CD4-positive, alpha-beta T cell (primary cell): ENCODE data around the gene EML2. TPM values are rescaled to one million over a fixed set of nuclear protein-coding genes. Genes with fewer than 3 reads are reported as not detected.

Experiments
- ATAC-seq: fragments of 200-7000 bp; cut with Tn5 transposase; one replicate; pipeline ENCODE4 v1.10.0; 2022; ENCODE audit warnings: mild to moderate bottlenecking; ENCODE audit not compliant: poor library complexity
- CTCF ChIA-PET: fragments of 350-600 bp; sonication (Branson Sonifier 250); formaldehyde crosslinking; loops from one replicate; lab custom pipeline; 2021; ENCODE audit warnings: antibody characterized with exemption, inconsistent platforms; lab: Charles Lee
- POLR2A ChIA-PET: fragments of 350-600 bp; sonication (Branson Sonifier 250); formaldehyde crosslinking; loops from one replicate; lab custom pipeline; 2021; ENCODE audit warnings: antibody characterized with exemption, inconsistent platforms; lab: Charles Lee
- DNase-seq, 14 experiments: peaks; one replicate each; pipeline ENCODE4 v3.0.0-alpha.2; 2013 to 2020; ENCODE audit warnings: mixed read lengths in 2 of 14
- H3K27ac ChIP-seq, 2 donors: one replicate each; pipeline versions ENCODE4 v1.5.1 to v1.7.0; 2013; ENCODE audit warnings: low read length in 2 of 2, low read depth in 1 of 2, mild to moderate bottlenecking in 1 of 2
- H3K27me3 ChIP-seq, 2 experiments: 1 replicate in 1 of 2; 2 replicates in 1 of 2; pipeline versions ENCODE4 v1.6.1 to v1.7.0; 2013; ENCODE audit warnings: low read length in 2 of 2, control low read depth in 1 of 2, mild to moderate bottlenecking in 1 of 2, moderate library complexity in 1 of 2; ENCODE audit not compliant: insufficient read depth in 2 of 2, control insufficient read depth in 1 of 2
- H3K36me3 ChIP-seq: one replicate; pipeline ENCODE4 v1.6.1; 2013; ENCODE audit warnings: low read length, control low read depth; ENCODE audit not compliant: insufficient read depth
- H3K4me1 ChIP-seq: one replicate; pipeline ENCODE4 v1.6.1; 2013; ENCODE audit warnings: low read length, control low read depth; ENCODE audit not compliant: insufficient read depth
- H3K4me3 ChIP-seq: one replicate; pipeline ENCODE4 v1.5.1; 2013; ENCODE audit warnings: mild to moderate bottlenecking, low read length, moderate library complexity
- H3K9me3 ChIP-seq, 2 experiments: 1 replicate in 1 of 2; 2 replicates in 1 of 2; pipeline versions ENCODE4 v1.6.1 to v1.7.0; 2013; ENCODE audit warnings: low read length in 2 of 2, mild to moderate bottlenecking in 2 of 2, control low read depth in 1 of 2, moderate library complexity in 1 of 2; ENCODE audit not compliant: control insufficient read depth in 1 of 2, insufficient read depth in 1 of 2
- H3K27ac Mint-ChIP-seq: one replicate; pipeline ENCODE4 v1.8.0; 2020; ENCODE audit warnings: mixed read lengths
- H3K27me3 Mint-ChIP-seq: one replicate; pipeline ENCODE4 v1.8.0; 2021; ENCODE audit warnings: mixed read lengths
- H3K36me3 Mint-ChIP-seq: one replicate; pipeline ENCODE4 v1.8.0; 2021; ENCODE audit warnings: low read depth, mixed read lengths
- H3K4me1 Mint-ChIP-seq: one replicate; pipeline ENCODE4 v1.8.0; 2021; ENCODE audit warnings: low read depth, mixed read lengths
- H3K4me3 Mint-ChIP-seq: one replicate; pipeline ENCODE4 v1.8.0; 2020; ENCODE audit warnings: mild to moderate bottlenecking, mixed read lengths
- H3K9me3 Mint-ChIP-seq: one replicate; pipeline ENCODE4 v1.8.0; 2020; ENCODE audit warnings: mixed read lengths
- CTCF ChIP-seq: fragments of 200-600 bp; IDR thresholded peaks from one replicate; pipeline ENCODE4 v1.8.0; 2022; ENCODE audit warnings: antibody characterized with exemption, mild to moderate bottlenecking
- intact Hi-C, 2 experiments: fragments of 100-400 bp; cut with DNase I in 1 of 2; cut with micrococcal nuclease in 1 of 2; formaldehyde crosslinking; loops; one replicate each; pipeline versions ENCODE4 v1.15.1 to v1.9.0; 2023 to 2025; cut with DNase I, micrococcal nuclease
- total RNA-seq, 174 experiments: library from RNA in 2 of 174; stranded (reverse) in 2 of 174; gene quantifications; one replicate each; pipeline ENCODE4 v1.2.3 and lab custom pipeline; 2021 to 2026

EML2 gene
- total RNA-seq, 2 experiments from 2014 or later = 29.2 to 30.4 TPM

DNA sequence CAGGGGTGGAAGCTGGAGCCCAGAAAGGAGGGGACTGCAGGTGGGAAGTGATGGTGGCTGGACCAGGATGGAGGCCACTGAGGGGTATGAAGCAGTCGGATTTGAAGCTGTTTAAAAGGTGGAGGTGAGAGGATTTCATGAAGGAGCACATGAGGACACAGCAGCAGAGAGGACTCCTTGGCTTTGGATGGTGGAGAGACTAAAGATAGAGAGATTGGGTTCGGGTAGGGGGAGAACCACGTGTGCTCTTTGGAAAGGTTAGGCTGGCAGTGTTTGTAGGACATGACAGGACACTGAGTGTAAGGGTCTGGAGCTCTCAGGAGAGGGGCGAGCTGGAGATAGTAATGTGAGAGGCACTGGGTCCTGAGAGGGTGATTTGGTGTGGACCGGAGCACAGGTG, 43.7 kb upstream of the EML2 start:
- Mint-ChIP-seq H3K4me1 (peaks cover 9% of the 10 kb centered on the region), H3K4me3 (no peak overlapping the region), H3K27me3 (no peaks in the 10 kb centered on the region), H3K9me3 (no peaks in the 10 kb centered on the region), H3K36me3 (peaks cover 40% of the 10 kb centered on the region), H3K27ac (no peak overlapping the region)
- DNase-seq = no peak
- intact Hi-C loops = loop anchor here in 1 of 2 experiments (5.0 kb wide), 1 partner anchor 161 kb away; no protein-coding TSS in a partner anchor
- POLR2A ChIA-PET = interaction anchor here (2.2 kb wide), 1 partner anchor 9 kb away, joined by 17 read pairs; the partner anchor contains the start of genes QPCTL and SNRPD2
- ATAC-seq = no peak
- no peak for TF ChIP-seq CTCF
- no peaks in the 10 kb centered on the region for H3K27me3 ChIP-seq
- no peaks in the 10 kb centered on the region for H3K9me3 ChIP-seq
- H3K4me1 ChIP-seq = peaks cover 16% of the 10 kb centered on the region
- CTCF ChIA-PET = interaction anchor here (1.2 to 6.0 kb wide), 2 partner anchors 10 to 40 kb away, joined by 5 to 35 read pairs; partner anchors contain the start of gene QPCTL
- no peak overlapping the region for H3K27ac ChIP-seq
- peaks cover 42% of the 10 kb centered on the region for H3K36me3 ChIP-seq
- H3K4me3 ChIP-seq = no peak overlapping the region

DNA sequence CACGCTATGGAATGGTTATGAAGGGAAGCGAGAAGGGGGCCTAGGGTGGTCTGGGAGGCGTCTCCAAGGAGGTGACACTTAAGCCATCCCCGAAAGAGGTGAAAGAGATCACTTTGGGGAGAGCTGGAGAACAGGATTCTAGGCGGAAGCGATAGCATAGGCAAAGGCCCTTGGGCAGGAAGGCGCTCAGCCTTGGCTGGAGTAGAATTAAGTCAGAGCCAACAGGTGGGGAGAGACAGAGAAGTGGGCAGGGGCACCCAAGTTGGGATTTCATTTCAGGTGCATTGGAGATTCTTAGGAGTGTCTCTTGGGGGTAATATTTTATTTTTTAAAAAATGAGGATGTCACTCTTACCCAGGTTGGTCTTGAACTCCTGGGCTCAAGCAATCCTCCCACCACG, 42.9 kb upstream of the EML2 start:
- DNase-seq (no peak), ATAC-seq (no peak)
- Histone ChIP-seq H3K36me3 (peaks cover 34% of the 10 kb centered on the region), H3K9me3 (no peaks in the 10 kb centered on the region), H3K27me3 (no peaks in the 10 kb centered on the region), H3K4me3 (no peak overlapping the region), H3K4me1 (peaks cover 24% of the 10 kb centered on the region), H3K27ac (no peak overlapping the region)
- no peak for TF ChIP-seq CTCF
- Mint-ChIP-seq H3K4me1 (peaks cover 16% of the 10 kb centered on the region), H3K9me3 (no peaks in the 10 kb centered on the region), H3K36me3 (peaks cover 33% of the 10 kb centered on the region), H3K27ac (no peak overlapping the region), H3K27me3 (no peaks in the 10 kb centered on the region), H3K4me3 (no peak overlapping the region)
- intact Hi-C loops = loop anchor here in 1 of 2 experiments (5.0 kb wide), 1 partner anchor 160 kb away; no protein-coding TSS in a partner anchor
- ChIA-PET POLR2A (interaction anchor here (0.5 to 2.2 kb wide), 4 partner anchors 9 to 220 kb away, joined by 3 to 17 read pairs (median 4); partner anchors contain the start of genes FBXO46, MYPOP, QPCTL and SNRPD2), CTCF (interaction anchor here (0.6 to 6.0 kb wide), 6 partner anchors 8 to 39 kb away, joined by 3 to 35 read pairs (median 4); partner anchors contain the start of genes QPCTL and SNRPD2)

DNA sequence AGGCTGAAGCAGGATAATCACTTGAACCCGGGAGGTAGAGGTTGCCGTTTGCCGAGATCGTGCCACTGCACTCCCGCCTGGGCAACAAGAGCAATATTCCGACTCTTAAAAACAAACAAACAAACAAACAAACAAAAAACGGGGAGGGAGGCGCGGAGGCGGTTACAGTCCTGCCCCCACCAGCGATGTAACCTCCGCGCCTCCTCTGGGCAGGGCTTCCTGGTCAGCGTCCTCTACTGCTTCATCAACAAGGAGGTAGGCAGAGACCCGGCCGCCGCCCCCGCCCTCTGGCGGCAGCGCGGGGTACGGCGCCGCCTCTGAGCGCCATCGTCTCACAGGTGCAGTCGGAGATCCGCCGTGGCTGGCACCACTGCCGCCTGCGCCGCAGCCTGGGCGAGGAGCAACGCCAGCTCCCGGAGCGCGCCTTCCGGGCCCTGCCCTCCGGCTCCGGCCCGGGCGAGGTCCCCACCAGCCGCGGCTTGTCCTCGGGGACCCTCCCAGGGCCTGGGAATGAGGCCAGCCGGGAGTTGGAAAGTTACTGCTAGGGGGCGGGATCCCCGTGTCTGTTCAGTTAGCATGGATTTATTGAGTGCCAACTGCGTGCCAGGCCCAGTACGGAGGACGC, 42.3 kb upstream of the EML2 start:
- H3K36me3 Mint-ChIP-seq = peaks cover 27% of the 10 kb centered on the region
- Histone ChIP-seq H3K27ac (no peak overlapping the region), H3K36me3 (peaks cover 29% of the 10 kb centered on the region), H3K4me1 (peaks cover 29% of the 10 kb centered on the region), H3K9me3 (no peaks in the 10 kb centered on the region), H3K27me3 (no peaks in the 10 kb centered on the region), H3K4me3 (peak overlapping the region; percentile 47)
- H3K4me3 Mint-ChIP-seq = peak overlapping the region; percentile 82
- peaks cover 21% of the 10 kb centered on the region for H3K4me1 Mint-ChIP-seq
- H3K9me3 Mint-ChIP-seq = no peaks in the 10 kb centered on the region
- H3K27me3 Mint-ChIP-seq = no peaks in the 10 kb centered on the region
- POLR2A ChIA-PET = interaction anchor here (0.9 to 2.2 kb wide), 4 partner anchors 9 to 221 kb away, joined by 3 to 17 read pairs (median 4); partner anchors contain the start of genes MYPOP, QPCTL and SNRPD2
- peak; percentile 97 for TF ChIP-seq CTCF
- intact Hi-C loops = loop anchor here in 1 of 2 experiments (5.0 kb wide), 1 partner anchor 159 kb away; no protein-coding TSS in a partner anchor
- no peak overlapping the region for H3K27ac Mint-ChIP-seq
- ATAC-seq = peak; percentile 77
- DNase-seq = peak; percentile 69 to 92 (median 84)
- CTCF ChIA-PET = interaction anchor here (0.6 to 6.0 kb wide), 7 partner anchors 9 to 242 kb away, joined by 3 to 35 read pairs (median 5); partner anchors contain the start of genes QPCTL and SNRPD2
